AG09309 (cell line): ENCODE measurements around the gene ALDH1L1.

Experiments
- DNase-seq: peaks from one replicate; pipeline ENCODE4 v3.0.0-alpha.2; 2010; ENCODE audit warnings: low read depth
- H3K4me3 ChIP-seq: 2 replicates; pipeline ENCODE4 v1.5.1; 2011; ENCODE audit warnings: mild to moderate bottlenecking, low read depth, low read length, moderate library complexity; ENCODE audit not compliant: control insufficient read depth
- CTCF ChIP-seq: IDR thresholded peaks from 2 replicates; pipeline ENCODE4 v1.5.1; 2011; ENCODE audit warnings: mild to moderate bottlenecking, low read depth, low read length, inconsistent platforms; ENCODE audit not compliant: insufficient read depth, control insufficient read depth; ENCODE audit errors: missing control alignments

Gene ALDH1L1

GRCh38 chr3:126135071-126135405, 45.3 kb downstream of the ALDH1L1 start:
- no peak for TF ChIP-seq CTCF
- no peak overlapping the region for H3K4me3 ChIP-seq
- DNase-seq: no peak

- no peak overlapping the region for H3K4me3 ChIP-seq
- TF ChIP-seq CTCF: peak; percentile 84
- DNase-seq: no peak
Measured at GRCh38 chr3:126134219-126134975, 46.0 kb downstream of the ALDH1L1 start.

GRCh38 chr3:126133606-126134005, 46.8 kb downstream of the ALDH1L1 start:
- TF ChIP-seq CTCF: no peak
- no peak for DNase-seq
- H3K4me3 ChIP-seq: no peak overlapping the region

- H3K4me3 ChIP-seq: no peak overlapping the region
- DNase-seq: no peak
- peak; percentile 35 for TF ChIP-seq CTCF
Measured at GRCh38 chr3:126132751-126133511, 47.5 kb downstream of the ALDH1L1 start.

DNA sequence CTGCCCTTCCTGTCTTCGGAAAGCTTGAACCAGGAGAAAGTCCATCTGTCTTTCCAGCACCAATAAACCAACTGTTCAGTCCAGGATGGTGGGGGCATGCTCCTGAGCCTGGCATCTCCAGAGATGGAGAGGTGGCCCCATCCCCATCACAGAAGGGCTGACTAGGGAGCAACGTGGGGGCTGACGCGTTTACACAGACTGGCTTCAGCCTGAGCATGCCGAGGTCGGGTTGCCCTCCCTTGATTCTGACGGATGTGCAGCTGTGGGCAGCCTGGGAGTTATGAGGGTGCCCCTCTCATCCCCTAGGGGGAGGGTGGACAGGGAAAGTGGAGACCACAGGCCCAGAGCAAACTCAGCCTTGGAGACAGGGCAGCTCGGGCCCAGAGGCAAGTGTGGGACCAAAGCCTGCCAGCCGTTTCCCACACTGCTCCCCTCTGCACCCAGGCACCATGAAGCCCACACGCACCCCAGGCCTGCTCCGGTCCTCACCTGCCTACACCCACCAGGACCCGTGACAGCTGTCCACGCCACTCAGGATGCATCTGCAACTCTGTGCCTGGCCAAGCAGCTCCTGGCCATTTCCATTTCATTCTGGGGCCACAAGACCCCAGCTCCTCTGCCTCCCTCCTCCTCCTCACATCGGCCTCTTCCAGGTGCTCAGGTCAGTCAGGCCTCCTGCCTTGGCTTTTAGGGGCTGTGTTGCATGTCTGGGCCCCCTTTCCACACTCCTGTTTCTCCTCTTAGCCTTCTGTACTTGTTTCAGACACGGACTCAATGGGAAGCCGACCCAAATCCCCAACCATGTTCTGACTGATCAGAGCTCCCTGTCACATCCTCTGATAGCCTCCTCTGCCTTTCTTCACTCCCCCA, 48.3 kb downstream of the ALDH1L1 start:
- TF ChIP-seq CTCF: no peak
- DNase-seq: no peak
- H3K4me3 ChIP-seq: no peak overlapping the region

GRCh38 chr3:126130981-126131745, 49.2 kb downstream of the ALDH1L1 start:
- no peak for TF ChIP-seq CTCF
- H3K4me3 ChIP-seq: no peak overlapping the region
- no peak for DNase-seq
